Breast epithelium (tissue), 3 donors: ENCODE measurements around the gene ADGRG4.

Source experiments
- POLR2A ChIP-seq: fragments of 450-650 bp; IDR thresholded peaks from one replicate; pipeline ENCODE4 v1.6.1; 2016; ENCODE audit warnings: antibody characterized with exemption, mild to moderate bottlenecking, moderate library complexity
- TF ChIP-seq, protein P1 (sequence below), 3 donors: fragments of 450-650 bp; IDR thresholded peaks; one replicate each; pipeline ENCODE4 v1.5.1; 2016 to 2017; ENCODE audit warnings: antibody characterized with exemption in 3 of 3, mild to moderate bottlenecking in 3 of 3, moderate library complexity in 3 of 3

DNA sequence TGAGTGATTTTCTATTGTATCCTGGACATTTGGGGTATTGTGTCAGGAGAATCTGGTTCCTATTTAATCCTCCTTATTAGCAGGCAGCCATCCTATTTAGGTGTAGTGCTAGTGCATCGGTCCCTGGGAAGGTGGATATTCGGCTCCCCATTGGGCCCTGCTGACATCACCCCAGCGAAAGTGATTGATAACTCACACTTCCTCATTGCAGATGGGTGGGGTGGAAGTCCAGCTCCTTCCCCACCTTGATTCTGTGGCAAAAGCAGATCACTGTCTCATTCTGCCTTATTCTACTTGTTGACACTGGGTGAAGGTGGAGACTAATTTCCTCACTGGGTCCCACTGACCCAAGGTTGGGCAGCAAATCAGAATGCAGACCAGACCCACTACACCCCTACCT, 163.8 kb downstream of the ADGRG4 start:
- TF ChIP-seq, protein P1, sequence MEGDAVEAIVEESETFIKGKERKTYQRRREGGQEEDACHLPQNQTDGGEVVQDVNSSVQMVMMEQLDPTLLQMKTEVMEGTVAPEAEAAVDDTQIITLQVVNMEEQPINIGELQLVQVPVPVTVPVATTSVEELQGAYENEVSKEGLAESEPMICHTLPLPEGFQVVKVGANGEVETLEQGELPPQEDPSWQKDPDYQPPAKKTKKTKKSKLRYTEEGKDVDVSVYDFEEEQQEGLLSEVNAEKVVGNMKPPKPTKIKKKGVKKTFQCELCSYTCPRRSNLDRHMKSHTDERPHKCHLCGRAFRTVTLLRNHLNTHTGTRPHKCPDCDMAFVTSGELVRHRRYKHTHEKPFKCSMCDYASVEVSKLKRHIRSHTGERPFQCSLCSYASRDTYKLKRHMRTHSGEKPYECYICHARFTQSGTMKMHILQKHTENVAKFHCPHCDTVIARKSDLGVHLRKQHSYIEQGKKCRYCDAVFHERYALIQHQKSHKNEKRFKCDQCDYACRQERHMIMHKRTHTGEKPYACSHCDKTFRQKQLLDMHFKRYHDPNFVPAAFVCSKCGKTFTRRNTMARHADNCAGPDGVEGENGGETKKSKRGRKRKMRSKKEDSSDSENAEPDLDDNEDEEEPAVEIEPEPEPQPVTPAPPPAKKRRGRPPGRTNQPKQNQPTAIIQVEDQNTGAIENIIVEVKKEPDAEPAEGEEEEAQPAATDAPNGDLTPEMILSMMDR (IDR thresholded peaks at IDR 0.05) = no peak
- no peak for TF ChIP-seq POLR2A
